ENCODE data around the gene ACIN1.

ACIN1 gene

GRCh38 chr14:23042162-23042965 lies 52.6 kb downstream of the ACIN1 start, which contains the start of gene PSMB11:
Gene PSMB11 (plus strand): TSS chr14:23042212. CDS start chr14:23042226, 14 bp downstream.
- DNase-seq (ENCODE audit: low read depth): no peak

DNA sequence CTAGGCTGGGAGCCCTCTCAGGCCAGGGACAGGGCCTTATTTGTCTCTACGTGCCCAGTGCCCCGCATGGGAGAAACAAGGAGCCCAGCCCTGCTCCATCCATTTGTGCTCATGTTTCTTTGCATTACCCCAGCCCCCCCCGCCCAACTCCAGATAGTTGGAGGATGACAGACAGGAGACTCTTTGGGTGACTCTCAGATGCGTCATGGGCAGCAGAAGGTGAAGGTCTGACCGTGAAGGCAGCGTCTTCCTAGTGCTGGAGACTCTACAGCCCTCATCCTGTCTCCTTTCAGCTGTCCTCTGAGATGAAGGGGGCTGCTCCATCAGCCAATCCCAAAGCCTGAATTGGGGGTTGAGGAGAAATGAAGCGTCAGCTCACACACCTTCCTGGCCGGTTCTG lies 53.2 kb downstream of the ACIN1 start:
- DNase-seq (ENCODE audit: low read depth): no peak

GRCh38 chr14:23040100-23040499 lies 54.8 kb downstream of the ACIN1 start:
- no peak for DNase-seq (ENCODE audit: low read depth)

DNA sequence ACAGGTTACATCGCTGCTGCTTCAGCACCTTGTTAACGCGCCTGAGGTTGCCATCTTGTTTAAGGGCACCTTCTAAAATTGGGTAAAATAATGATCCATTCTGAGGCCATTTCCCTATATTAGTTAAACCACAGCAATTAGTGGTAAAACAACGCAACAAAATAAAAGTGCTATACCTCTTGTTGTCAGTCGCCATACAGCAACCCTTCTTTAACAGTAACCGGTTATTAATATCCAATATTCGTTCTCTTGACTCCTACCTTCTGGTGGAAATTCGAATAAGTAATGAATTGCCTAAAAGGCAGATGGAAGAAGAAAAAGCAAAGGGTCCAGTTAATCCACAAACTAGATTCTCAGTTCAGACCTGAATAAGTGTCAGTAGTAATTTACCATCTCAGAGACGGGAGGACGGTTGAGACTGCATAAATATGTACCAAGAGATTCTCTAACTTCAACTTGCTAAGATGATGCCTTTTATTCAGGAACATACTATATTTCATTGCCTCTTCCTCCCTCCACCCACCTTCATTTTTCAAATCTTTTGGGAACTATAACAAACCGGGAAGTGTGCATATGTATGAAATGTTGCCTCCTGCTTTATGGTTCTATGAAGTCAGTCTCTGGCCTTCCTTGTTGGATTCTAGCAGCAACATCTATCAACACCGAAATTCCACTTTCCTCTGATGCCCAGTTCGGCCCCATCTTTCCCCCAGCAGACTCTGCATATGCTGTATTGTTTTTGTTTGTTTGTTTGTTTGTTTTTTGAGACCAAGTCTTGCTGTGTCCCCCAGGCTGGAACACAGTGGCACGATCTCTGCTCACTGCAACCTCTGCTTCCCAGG lies 59.4 kb downstream of the ACIN1 start:
- no peak for DNase-seq (ENCODE audit: low read depth)

DNA sequence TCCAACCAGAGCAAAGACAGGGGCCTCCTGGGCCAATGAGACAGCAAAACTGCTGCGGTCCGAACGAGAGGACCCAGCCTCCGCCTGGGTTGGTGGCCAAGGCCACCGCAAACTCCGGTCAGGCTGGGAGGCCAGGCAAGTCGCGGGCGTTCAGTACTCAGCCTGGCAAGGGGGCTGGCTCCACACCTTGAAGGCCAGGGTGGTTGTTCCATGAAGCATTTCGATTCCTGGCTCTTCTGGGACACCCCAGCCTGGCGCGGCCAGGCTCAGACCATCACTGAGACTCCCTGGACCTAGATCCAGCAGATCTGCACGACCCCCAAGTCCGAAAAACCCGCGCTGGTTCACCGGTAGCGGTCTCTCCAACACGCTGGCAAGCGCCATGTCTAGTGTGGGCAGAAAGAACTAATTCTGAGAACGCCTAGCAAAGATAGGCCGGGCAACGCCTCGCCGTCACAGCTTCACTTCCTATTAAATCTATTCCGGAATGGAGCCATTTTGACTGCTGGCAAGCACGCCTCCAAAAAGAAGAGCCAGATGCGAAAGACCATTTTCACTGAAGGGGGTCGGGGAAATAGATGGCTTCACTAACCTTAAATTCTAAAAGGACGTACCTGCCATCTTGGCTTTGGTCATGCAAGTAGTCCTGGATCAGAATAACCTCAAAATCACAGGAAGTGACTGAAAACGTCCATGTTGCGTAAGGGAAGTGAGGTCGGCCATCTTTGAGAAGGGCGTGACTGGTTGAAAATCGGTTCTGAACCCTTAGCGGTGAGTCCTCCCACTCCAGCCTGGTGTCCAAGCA lies 60.2 kb downstream of the ACIN1 start, which contains the start of gene PSMB5:
Gene PSMB5 (minus strand): TSS at position 403 of the 805 bp plus-strand sequence. CDS start 19 bp downstream, at position 384.
- peak; percentile 89 for DNase-seq (ENCODE audit: low read depth)

DNA sequence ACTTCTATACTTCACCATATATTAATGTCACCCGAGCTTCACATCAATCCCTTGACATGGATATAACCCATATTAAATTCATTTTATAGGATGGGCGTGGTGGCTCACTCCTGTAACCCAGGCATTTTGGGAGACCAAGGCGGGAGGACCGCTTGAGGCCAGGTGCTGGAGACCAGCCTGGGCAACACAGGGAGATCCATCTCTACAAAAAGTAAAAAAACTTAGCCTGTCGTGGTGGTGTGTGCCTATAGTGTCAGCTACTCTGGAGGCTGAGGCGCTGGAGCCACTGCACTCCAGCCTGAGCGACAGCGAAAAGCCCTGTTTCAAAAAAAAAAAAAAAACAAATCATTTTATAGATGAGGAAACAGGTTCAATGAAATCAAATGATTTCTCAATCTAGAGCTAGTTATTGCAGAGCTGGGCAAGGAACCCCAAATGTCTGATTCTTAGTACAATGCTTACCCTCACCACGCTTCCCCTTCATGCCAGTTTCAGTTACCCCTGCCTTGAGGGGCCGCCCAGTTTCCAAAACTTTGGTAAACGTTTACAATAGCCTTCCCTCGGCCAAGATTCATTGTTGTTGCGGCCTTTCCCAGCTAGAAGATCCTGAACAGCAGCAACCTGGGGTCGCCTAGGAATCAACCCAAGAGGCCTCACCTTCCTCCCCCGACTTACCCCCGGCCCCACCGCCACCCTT lies 61.0 kb downstream of the ACIN1 start:
- no peak for DNase-seq (ENCODE audit: low read depth)

DNA sequence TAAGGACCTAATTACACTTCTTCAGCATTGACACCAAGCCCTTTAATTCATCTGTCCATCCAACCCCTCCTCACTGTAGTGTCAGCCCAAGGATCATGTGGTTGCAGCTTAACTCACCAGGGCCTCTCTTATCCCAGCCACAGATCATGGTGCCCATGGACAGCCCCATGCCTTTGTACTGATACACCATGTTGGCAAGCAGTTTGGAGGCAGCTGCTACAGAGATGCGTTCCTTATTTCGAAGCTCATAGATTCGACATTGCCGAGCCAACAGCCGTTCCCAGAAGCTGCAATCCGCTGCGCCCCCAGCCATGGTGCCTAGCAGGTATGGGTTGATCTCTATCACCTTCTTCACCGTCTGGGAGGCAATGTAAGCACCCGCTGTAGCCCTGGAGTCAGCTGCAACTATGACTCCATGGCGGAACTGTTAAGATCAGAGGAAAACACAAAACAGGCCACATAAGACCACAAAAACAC lies 61.6 kb downstream of the ACIN1 start:
- no peak for DNase-seq (ENCODE audit: low read depth)

DNA sequence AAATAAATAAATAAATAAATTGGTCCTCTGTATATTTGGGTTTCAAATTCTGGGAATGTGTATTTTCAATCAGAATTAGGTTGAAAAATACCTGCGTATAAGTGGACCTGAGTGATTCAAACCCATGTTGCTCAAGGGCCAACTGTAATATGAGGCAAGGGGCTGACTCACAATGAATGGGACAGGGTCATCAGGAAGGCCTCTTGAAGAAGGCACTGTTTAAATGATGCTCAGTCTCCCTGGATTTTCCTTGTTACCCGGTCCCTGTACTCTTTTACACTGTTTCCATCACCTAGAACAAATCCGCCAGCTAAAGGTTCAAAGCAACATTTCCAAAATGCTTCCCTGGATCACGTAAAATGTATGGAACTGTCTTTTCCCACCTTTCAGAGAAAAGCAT lies 64.0 kb downstream of the ACIN1 start:
- no peak for DNase-seq (ENCODE audit: low read depth)

- no peak for DNase-seq (ENCODE audit: low read depth)
Measured at GRCh38 chr14:23028799-23029198, 66.1 kb downstream of the ACIN1 start.

DNA sequence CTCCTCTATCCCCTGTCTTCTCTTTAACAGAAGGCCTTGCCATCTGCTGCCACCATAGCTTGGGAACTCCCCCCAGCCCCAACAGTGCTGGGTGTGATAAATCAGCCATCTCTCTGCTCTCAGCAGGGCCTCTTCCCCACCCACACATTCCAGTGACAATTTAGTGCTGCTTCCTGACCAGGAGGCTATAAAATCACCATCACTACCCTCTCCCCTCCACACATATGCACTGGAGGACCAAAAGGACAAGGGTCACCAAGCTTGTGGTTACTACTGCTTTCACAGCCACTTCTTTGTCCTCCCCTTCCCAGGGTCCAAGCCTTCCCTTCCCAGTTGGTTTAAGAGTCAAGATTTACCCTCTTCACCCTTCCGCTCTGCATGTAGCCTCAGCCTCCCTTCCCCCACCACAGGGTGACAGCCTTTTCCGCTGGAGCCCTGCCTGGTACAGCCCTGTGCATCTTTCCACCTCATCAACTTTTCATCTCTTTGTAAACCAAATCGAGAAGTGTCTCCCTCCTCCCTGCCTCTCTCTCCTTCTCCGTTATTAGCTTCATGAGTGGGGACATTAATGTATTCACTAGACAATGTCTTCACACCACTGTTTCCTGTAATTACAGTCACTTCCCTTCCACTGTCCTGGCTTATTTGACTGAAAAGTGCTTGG lies 69.7 kb downstream of the ACIN1 start:
- DNase-seq (ENCODE audit: low read depth): no peak

GRCh38 chr14:23024612-23025075 lies 70.3 kb downstream of the ACIN1 start:
- no peak for DNase-seq (ENCODE audit: low read depth)

DNA sequence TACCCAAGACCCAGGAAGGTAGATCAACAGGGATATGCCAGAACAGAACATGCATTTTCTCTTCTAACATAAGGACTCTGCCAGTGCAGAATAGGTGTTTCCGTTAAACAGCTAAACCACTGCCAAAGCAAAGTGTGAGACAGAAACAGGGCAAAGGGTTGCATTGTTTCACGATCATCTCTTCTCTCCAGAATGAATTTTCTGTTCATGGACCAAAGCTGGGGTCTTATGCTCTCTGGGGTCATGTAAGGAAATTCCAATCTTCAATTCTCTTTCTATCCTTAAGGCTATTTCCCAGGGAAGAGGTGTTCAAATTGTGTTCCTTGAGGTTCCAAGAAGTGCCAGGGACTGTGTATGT lies 71.2 kb downstream of the ACIN1 start:
- no peak for DNase-seq (ENCODE audit: low read depth)

DNA sequence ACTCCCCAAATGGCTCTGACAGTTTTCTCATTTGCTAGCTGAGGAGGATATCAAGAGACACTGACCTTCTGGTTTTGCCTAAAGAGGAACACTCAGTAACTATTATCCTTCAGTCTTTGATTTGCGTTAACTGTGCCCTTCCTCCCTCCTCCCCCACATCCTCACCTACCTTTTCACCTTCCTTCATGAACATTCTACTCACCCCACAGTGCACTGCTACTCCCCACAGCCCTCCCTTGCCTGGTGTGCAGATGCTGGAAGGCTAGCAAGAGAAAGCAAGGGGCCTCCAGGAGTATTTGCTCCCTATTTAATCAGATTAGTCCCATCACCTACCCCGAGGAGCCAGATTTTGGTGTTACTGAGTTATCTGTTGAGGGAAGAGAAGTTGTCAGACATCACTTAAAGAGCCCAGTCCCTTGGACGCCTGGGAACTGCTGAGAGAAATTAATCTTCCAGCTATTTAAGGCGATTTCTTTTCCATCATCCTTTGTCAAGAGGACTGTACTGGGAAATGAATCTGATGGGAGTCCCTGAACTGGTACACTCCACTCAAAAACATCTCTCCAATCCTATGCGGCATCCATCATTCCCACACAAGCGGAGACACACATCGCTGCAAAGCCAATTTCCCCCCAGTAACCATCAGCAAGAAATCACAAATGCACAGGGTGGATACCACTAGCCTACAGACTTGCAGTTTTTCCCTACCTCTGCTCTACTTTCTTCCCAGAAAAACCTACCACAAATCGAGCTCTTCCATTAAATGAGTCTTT lies 71.7 kb downstream of the ACIN1 start:
- DNase-seq (ENCODE audit: low read depth): no peak

- no peak for DNase-seq (ENCODE audit: low read depth)
Measured at GRCh38 chr14:23021889-23022442, 73.0 kb downstream of the ACIN1 start.

GRCh38 chr14:23021434-23021833 lies 73.5 kb downstream of the ACIN1 start:
- DNase-seq (ENCODE audit: low read depth): no peak

DNA sequence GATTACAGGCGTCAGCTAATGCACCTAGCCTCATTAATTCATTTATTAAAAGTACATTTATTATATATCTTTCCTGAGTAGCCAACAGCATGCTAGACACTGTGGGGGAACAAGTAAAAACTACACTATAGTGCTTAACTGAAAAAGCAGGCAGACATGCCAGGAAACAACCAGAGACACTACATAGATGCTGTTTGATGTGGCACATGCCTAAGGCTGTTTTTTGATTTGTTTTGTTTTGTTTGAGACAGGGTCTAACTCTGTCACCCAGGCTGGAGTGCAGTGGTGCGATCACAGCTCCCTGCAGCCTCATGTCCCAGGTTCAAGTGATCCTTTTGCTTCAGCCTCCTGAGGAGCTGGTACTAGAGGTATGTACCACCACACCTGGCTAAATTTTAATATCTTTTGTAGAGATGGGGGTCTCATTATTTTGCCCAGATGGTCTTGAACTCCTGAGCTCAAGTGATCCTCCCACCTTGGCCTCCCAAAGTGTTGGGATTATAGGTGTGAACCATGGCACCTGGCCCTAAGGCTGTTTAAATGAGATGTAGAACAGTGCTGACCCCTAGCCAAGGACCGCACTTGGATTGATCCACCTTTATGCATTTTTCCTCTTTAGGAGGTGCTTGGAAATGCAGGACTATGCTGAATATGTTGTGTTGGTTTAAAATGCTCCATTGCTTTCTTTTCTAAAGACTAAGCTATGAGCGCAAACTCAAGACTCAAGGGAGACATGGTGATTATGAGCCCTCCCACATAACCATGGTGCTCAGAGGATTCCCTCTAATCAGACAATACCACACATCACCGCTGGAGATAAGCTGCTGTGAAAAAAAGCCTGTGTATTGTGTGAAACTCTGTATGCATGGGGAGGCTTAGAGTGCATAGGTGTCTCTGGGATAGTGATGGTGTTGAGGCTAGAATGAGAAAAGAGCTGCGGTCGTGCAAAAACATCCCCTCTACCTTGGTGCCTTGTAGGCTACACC lies 74.5 kb downstream of the ACIN1 start:
- no peak for DNase-seq (ENCODE audit: low read depth)

- no peak for DNase-seq (ENCODE audit: low read depth)
Measured at GRCh38 chr14:23018107-23018506, 76.8 kb downstream of the ACIN1 start.

DNA sequence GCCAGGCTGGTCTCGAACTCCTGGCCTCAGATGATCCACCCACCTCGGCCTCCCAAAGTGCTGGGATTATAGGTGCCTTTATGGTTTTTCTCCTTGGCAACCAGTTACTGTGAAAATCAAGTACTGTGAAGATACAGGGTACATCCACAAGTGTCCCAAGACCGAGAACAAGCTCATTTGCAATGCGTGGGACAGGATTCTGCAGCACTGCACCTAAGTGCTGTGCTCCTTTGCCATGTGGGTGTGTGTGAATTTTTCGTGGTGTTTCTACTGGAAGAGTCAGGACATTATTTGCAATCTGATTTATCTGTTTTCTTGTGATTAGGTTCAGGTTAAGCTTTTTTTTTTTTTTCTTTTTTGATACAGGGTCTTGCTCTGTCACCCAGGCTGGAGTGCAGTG lies 77.8 kb downstream of the ACIN1 start:
- DNase-seq (ENCODE audit: low read depth): no peak
